ENCODE measurements around the gene C10orf143. TPM values are rescaled to one million over a fixed set of nuclear protein-coding genes. Genes with fewer than 3 reads are reported as not detected.

The C10orf143 gene
- polyA plus RNA-seq, 10 donors: 2.0 to 4.1 (median 3.3) TPM

GRCh38 chr10:130016993-130017630 lies 93.5 kb downstream of the C10orf143 start:
- no peak for DNase-seq

- no peak for DNase-seq
These were observed 94.5 kb downstream of the C10orf143 start for GRCh38 chr10:130016095-130016494.

GRCh38 chr10:130015075-130015695 lies 95.4 kb downstream of the C10orf143 start:
- no peak for DNase-seq

- peak in 2 of 3 donors; percentile 55 to 74 for DNase-seq
These were observed 96.2 kb downstream of the C10orf143 start for GRCh38 chr10:130014263-130015074.

Other genes starting within 250 kb of the C10orf143 start
- 100 to 1,000 TPM in 1 of 10 donors, 10 to 100 TPM in 9; 62.5 to 103 (median 69.3) TPM for gene EBF3, start 146.6 kb downstream of the C10orf143 start, polyA plus RNA-seq (ENCODE audit: insufficient read length in 10 of 10)
- gene GLRX3, start 25.6 kb upstream of the C10orf143 start, polyA plus RNA-seq (ENCODE audit: insufficient read length in 10 of 10): 10 to 100 TPM; 58.5 to 69.0 (median 60.7) TPM